22Rv1 (cell line): ENCODE measurements around the gene SMNDC1.
A peak's percentile ranks its signal among the peaks of the same experiment; 100 is the strongest.

ENCODE experiments used
- H3K27ac ChIP-seq: fragments of 450-650 bp; 2 replicates; pipeline ENCODE4 v1.5.1; 2017
- CTCF ChIP-seq: fragments of 450-650 bp; IDR thresholded peaks from 2 replicates; pipeline ENCODE4 v1.5.1; 2017; ENCODE audit warnings: mild to moderate bottlenecking
- ZFX ChIP-seq: fragments of 450-650 bp; IDR thresholded peaks from 2 replicates; pipeline ENCODE4 v1.6.1; 2017; ENCODE audit warnings: antibody characterized with exemption, borderline replicate concordance

The SMNDC1 gene

GRCh38 chr10:110317866-110318850 is 13.4 kb upstream of the SMNDC1 start:
- no peak overlapping the region for H3K27ac ChIP-seq
- no peak for TF ChIP-seq ZFX
- no peak for TF ChIP-seq CTCF

- no peak for TF ChIP-seq CTCF
- no peak for TF ChIP-seq ZFX
- no peak overlapping the region for H3K27ac ChIP-seq
Measured at GRCh38 chr10:110313674-110314073, 9.0 kb upstream of the SMNDC1 start.

GRCh38 chr10:110312206-110312605 is 7.5 kb upstream of the SMNDC1 start:
- H3K27ac ChIP-seq: no peak overlapping the region
- TF ChIP-seq CTCF (no peak), ZFX (no peak)

GRCh38 chr10:110311357-110311949 is 6.7 kb upstream of the SMNDC1 start:
- TF ChIP-seq CTCF (peak; percentile 78), ZFX (no peak)
- H3K27ac ChIP-seq: no peak overlapping the region

GRCh38 chr10:110310741-110311140 is 6.0 kb upstream of the SMNDC1 start:
- TF ChIP-seq CTCF (no peak), ZFX (no peak)
- no peak overlapping the region for H3K27ac ChIP-seq

- TF ChIP-seq ZFX (no peak), CTCF (no peak)
- no peak overlapping the region for H3K27ac ChIP-seq
Measured at GRCh38 chr10:110307805-110308204, 3.1 kb upstream of the SMNDC1 start.

- peak overlapping the region; percentile 94 for H3K27ac ChIP-seq
- TF ChIP-seq ZFX (no peak), CTCF (peak; percentile 53)
Measured at GRCh38 chr10:110306452-110306768, 1.7 kb upstream of the SMNDC1 start.
